ENCODE data around the gene FAM114A2.

DNA sequence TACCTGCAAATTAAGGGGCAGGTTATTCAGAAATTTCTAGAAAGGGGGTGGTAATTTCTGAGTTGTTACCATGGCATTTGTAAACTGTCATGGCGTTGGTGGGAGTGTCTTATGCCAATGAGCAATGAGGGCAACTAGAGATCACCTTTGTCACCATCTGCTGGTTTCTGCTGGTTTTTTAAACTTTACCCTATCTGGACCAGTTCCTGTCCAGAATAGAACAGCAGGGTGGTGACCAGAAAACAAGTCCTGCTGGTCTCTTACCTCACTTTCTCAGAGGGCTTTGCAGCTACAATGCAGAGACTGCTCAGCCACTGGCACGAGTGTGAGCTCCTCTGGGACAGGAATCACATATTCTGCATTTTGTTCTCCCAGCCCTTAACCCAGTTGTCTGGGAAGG lies 51.4 kb downstream of the FAM114A2 start:
- TF ChIP-seq, protein P1, sequence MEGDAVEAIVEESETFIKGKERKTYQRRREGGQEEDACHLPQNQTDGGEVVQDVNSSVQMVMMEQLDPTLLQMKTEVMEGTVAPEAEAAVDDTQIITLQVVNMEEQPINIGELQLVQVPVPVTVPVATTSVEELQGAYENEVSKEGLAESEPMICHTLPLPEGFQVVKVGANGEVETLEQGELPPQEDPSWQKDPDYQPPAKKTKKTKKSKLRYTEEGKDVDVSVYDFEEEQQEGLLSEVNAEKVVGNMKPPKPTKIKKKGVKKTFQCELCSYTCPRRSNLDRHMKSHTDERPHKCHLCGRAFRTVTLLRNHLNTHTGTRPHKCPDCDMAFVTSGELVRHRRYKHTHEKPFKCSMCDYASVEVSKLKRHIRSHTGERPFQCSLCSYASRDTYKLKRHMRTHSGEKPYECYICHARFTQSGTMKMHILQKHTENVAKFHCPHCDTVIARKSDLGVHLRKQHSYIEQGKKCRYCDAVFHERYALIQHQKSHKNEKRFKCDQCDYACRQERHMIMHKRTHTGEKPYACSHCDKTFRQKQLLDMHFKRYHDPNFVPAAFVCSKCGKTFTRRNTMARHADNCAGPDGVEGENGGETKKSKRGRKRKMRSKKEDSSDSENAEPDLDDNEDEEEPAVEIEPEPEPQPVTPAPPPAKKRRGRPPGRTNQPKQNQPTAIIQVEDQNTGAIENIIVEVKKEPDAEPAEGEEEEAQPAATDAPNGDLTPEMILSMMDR (IDR thresholded peaks at IDR 0.05) = no peak
- TF ChIP-seq EP300 (IDR thresholded peaks at IDR 0.05) = no peak
- TF ChIP-seq POLR2AphosphoS5 (IDR thresholded peaks at IDR 0.05) = no peak
- TF ChIP-seq POLR2A (IDR thresholded peaks at IDR 0.05; ENCODE audit: low read depth) = no peak

All from esophagus muscularis mucosa (tissue), 4 donors.